Astrocyte (in vitro differentiated cells and primary cell): Measurements from ENCODE around the gene RMRP. TPM values are rescaled to one million over a fixed set of nuclear protein-coding genes. Genes with fewer than 3 reads are reported as not detected.

ENCODE experiments used
- DNase-seq: peaks from one replicate; pipeline ENCODE4 v3.0.0-alpha.2; 2010; ENCODE audit warnings: low read depth
- FAIRE-seq: peaks from 2 replicates; lab custom pipeline; 2011; peaks lifted over from hg19 to GRCh38; lab: Jason Lieb, UNC
- H2AFZ ChIP-seq: 2 replicates; pipeline ENCODE4 v1.6.0; 2012; ENCODE audit warnings: low read depth, low read length, inconsistent platforms
- H3K27ac ChIP-seq: 2 replicates; pipeline ENCODE4 v1.5.1; 2011; ENCODE audit warnings: low read depth, low read length, inconsistent platforms
- H3K27me3 ChIP-seq: 2 replicates; pipeline ENCODE4 v1.6.0; 2011; ENCODE audit warnings: low read length, inconsistent platforms; ENCODE audit not compliant: insufficient read depth
- H3K36me3 ChIP-seq: 2 replicates; pipeline ENCODE4 v1.5.1; 2011; ENCODE audit warnings: low read length, inconsistent platforms; ENCODE audit not compliant: insufficient read depth
- H3K4me1 ChIP-seq: 2 replicates; pipeline ENCODE4 v1.5.1; 2011; ENCODE audit warnings: low read length, inconsistent platforms; ENCODE audit not compliant: insufficient read depth
- H3K4me2 ChIP-seq: 2 replicates; pipeline ENCODE4 v1.6.0; 2012; ENCODE audit warnings: low read length, inconsistent platforms
- H3K4me3 ChIP-seq: 2 replicates; pipeline ENCODE4 v1.5.1; 2011; ENCODE audit warnings: low read depth, mild to moderate bottlenecking, low read length, inconsistent platforms; ENCODE audit not compliant: insufficient read depth
- H3K79me2 ChIP-seq: 2 replicates; pipeline ENCODE4 v1.6.0; 2012; ENCODE audit warnings: mild to moderate bottlenecking, low read length, inconsistent platforms; ENCODE audit not compliant: insufficient read depth
- H3K9ac ChIP-seq: 2 replicates; pipeline ENCODE4 v1.6.0; 2012; ENCODE audit warnings: mild to moderate bottlenecking, low read length, inconsistent platforms
- H3K9me3 ChIP-seq: 2 replicates; pipeline ENCODE4 v1.5.1; 2012; ENCODE audit warnings: low read depth, mild to moderate bottlenecking, low read length, inconsistent platforms; ENCODE audit not compliant: insufficient read depth
- H4K20me1 ChIP-seq: 2 replicates; pipeline ENCODE4 v1.6.0; 2012; ENCODE audit warnings: low read length, inconsistent platforms; ENCODE audit not compliant: insufficient read depth
- H3K27ac Mint-ChIP-seq: one replicate; pipeline ENCODE4 v1.8.0; 2021; ENCODE audit warnings: mild to moderate bottlenecking, mixed read lengths; ENCODE audit not compliant: unreplicated experiment
- H3K27me3 Mint-ChIP-seq: one replicate; pipeline ENCODE4 v1.8.0; 2021; ENCODE audit warnings: low read depth, mixed read lengths; ENCODE audit not compliant: unreplicated experiment
- H3K36me3 Mint-ChIP-seq: one replicate; pipeline ENCODE4 v1.8.0; 2021; ENCODE audit warnings: low read depth, mixed read lengths; ENCODE audit not compliant: unreplicated experiment
- H3K4me1 Mint-ChIP-seq: one replicate; pipeline ENCODE4 v1.8.0; 2021; ENCODE audit warnings: low read depth, mixed read lengths; ENCODE audit not compliant: unreplicated experiment
- H3K4me3 Mint-ChIP-seq: one replicate; pipeline ENCODE4 v1.8.0; 2021; ENCODE audit warnings: mild to moderate bottlenecking, moderate library complexity, mixed read lengths; ENCODE audit not compliant: unreplicated experiment
- H3K9me3 Mint-ChIP-seq: one replicate; pipeline ENCODE4 v1.8.0; 2021; ENCODE audit warnings: mild to moderate bottlenecking, mixed read lengths; ENCODE audit not compliant: unreplicated experiment
- EZH2 ChIP-seq: IDR thresholded peaks from 2 replicates; pipeline ENCODE4 v1.6.1; 2012; ENCODE audit warnings: mild to moderate bottlenecking, low read length, inconsistent platforms; ENCODE audit not compliant: insufficient read depth
- total RNA-seq: library from RNA; stranded (reverse); gene quantifications from 2 replicates; pipeline ENCODE4 v1.2.1, GENCODE V29; 2021
- TF ChIP-seq, protein P1 (sequence below): IDR thresholded peaks from 2 replicates; pipeline ENCODE4 v1.5.1; 2011; ENCODE audit warnings: low read depth, mild to moderate bottlenecking, inconsistent platforms, low read length, moderate library complexity; ENCODE audit not compliant: insufficient read depth

The RMRP gene
- total RNA-seq, 1 donor from 2014 or later, result 13,402 TPM

- H3K4me3 ChIP-seq, result peak overlapping the region; percentile 58
- H3K27me3 ChIP-seq, result no peaks in the 10 kb centered on the region
- DNase-seq (no peak), FAIRE-seq (no peak)
- Mint-ChIP-seq H3K9me3 (no peaks in the 10 kb centered on the region), H3K4me1 (peaks cover 15% of the 10 kb centered on the region), H3K27ac (no peak overlapping the region), H3K27me3 (peaks cover 2% of the 10 kb centered on the region), H3K4me3 (peak overlapping the region; percentile 80), H3K36me3 (peaks cover 1% of the 10 kb centered on the region)
- peaks cover 21% of the 10 kb centered on the region for H3K4me1 ChIP-seq
- H3K4me2 ChIP-seq, result peak overlapping the region; percentile 93
- TF ChIP-seq, protein P1, sequence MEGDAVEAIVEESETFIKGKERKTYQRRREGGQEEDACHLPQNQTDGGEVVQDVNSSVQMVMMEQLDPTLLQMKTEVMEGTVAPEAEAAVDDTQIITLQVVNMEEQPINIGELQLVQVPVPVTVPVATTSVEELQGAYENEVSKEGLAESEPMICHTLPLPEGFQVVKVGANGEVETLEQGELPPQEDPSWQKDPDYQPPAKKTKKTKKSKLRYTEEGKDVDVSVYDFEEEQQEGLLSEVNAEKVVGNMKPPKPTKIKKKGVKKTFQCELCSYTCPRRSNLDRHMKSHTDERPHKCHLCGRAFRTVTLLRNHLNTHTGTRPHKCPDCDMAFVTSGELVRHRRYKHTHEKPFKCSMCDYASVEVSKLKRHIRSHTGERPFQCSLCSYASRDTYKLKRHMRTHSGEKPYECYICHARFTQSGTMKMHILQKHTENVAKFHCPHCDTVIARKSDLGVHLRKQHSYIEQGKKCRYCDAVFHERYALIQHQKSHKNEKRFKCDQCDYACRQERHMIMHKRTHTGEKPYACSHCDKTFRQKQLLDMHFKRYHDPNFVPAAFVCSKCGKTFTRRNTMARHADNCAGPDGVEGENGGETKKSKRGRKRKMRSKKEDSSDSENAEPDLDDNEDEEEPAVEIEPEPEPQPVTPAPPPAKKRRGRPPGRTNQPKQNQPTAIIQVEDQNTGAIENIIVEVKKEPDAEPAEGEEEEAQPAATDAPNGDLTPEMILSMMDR, result no peak
- TF ChIP-seq EZH2, result no peak
- no peaks in the 10 kb centered on the region for H3K79me2 ChIP-seq
- H4K20me1 ChIP-seq, result no peaks in the 10 kb centered on the region
- H3K9me3 ChIP-seq, result no peaks in the 10 kb centered on the region
- peaks cover 6% of the 10 kb centered on the region for H3K36me3 ChIP-seq
- no peak overlapping the region for H3K27ac ChIP-seq
- peak overlapping the region; percentile 88 for H2AFZ ChIP-seq
- H3K9ac ChIP-seq, result peak overlapping the region; percentile 66
Measured at GRCh38 chr9:35665471-35665818, 7.6 kb upstream of the RMRP start.

GRCh38 chr9:35664531-35665470, 7.0 kb upstream of the RMRP start, which contains the start of gene ARHGEF39:
TSS of gene ARHGEF39 (minus strand) at chr9:35665195. CDS start at chr9:35665169, 26 bp downstream.
- H3K4me3 ChIP-seq, result peak within 1 kb of the TSS; percentile 58
- no peak for FAIRE-seq
- H4K20me1 ChIP-seq, result no peaks in the 10 kb centered on the region

More at GRCh38 chr9:35664531-35665470, 7.0 kb upstream of the RMRP start, which contains the start of gene ARHGEF39:
- H3K9ac ChIP-seq, result peak within 1 kb of the TSS; percentile 66
- H3K4me1 Mint-ChIP-seq, result peaks cover 15% of the 10 kb centered on the region
- peak within 1 kb of the TSS; percentile 88 for H2AFZ ChIP-seq
- peaks cover 21% of the 10 kb centered on the region for H3K4me1 ChIP-seq
- no peaks in the 10 kb centered on the region for H3K9me3 Mint-ChIP-seq
- H3K27ac ChIP-seq, result peak within 1 kb of the TSS; percentile 14
- H3K4me2 ChIP-seq, result peak within 1 kb of the TSS; percentile 93
- no peak within 1 kb of the TSS for H3K27ac Mint-ChIP-seq
- H3K9me3 ChIP-seq, result no peaks in the 10 kb centered on the region
- DNase-seq, result peak; percentile 45
- peaks cover 1% of the 10 kb centered on the region for H3K36me3 Mint-ChIP-seq
- H3K4me3 Mint-ChIP-seq, result peak within 1 kb of the TSS; percentile 80
- no peaks in the 10 kb centered on the region for H3K27me3 ChIP-seq
- no peaks in the 10 kb centered on the region for H3K79me2 ChIP-seq
- peaks cover 6% of the 10 kb centered on the region for H3K36me3 ChIP-seq
- no peak for TF ChIP-seq EZH2
- TF ChIP-seq, protein P1, result no peak
- H3K27me3 Mint-ChIP-seq, result peaks cover 2% of the 10 kb centered on the region
